ENCODE data around the gene PTPRE. TPM values are rescaled to one million over a fixed set of nuclear protein-coding genes. Genes with fewer than 3 reads are reported as not detected.

The PTPRE gene
- total RNA-seq, 6 experiments from 2014 or later, result 2.3 to 9.2 (median 2.7) TPM

DNA sequence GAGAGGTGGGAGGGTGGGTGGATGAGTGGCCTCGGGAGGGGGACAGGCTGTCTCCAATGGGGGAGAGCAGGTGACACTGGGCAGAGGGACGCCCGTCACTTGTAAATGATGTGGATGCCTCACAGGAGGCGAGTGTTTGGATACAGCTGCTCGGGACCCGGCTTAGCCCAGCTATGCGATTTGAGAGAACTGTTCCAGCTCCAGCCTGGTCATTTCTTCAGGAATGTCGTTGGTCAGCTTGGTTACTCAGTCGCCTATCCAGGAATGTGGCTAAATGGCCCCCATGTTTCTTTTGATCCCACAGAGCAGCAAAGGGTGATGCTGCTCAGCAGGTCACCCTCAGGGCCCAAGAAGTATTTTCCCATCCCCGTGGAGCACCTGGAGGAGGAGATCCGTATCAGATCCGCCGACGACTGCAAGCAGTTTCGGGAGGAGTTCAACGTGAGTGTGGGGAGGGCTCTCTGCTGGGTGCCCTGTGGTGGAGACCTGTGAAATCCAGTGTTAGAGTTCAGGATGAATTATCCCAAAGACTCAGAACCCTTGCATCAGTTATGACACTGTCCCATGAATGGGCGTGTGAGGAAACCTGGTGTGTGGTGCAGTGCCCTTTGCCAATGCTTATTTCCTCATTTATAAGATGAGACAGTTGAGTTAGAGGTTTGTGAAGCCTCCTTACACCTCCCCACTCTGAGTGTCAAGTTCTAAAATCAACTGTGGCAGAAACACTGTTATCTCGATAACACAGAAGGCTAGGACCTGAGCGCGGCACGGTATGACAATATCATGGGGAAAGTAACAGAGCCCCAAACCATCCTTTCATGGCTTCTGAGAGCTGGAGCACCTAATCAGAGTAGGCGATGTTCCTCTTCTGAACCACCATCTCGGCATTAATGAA, 142.6 kb downstream of the PTPRE start:
- TF ChIP-seq CTCF (IDR thresholded peaks at IDR 0.05), result no peak
- peak; percentile 29 for TF ChIP-seq POLR2A (IDR thresholded peaks at IDR 0.05)
- intact Hi-C loops (cut with DNase I), result no loop called here
- H3K9me3 ChIP-seq, result no peaks in the 10 kb centered on the region
- 65% methylated on average over 16 of the region's 23 CpGs for WGBS (ENCODE audit: insufficient coverage, low coverage, low lambda C conversion rate, missing lambda C conversion rate)
- no peaks in the 10 kb centered on the region for H3K36me3 ChIP-seq
- peak overlapping the region in 2 of 3 donors; percentile 36 to 70 for H3K27ac ChIP-seq
- H3K4me1 ChIP-seq, result no peaks in the 10 kb centered on the region
- DNase-seq (no peak), ATAC-seq (no peak)
- no peak overlapping the region for H3K4me3 ChIP-seq
- no peaks in the 10 kb centered on the region for H3K27me3 ChIP-seq

GRCh38 chr10:128050121-128050516, 143.2 kb downstream of the PTPRE start:
- no peak overlapping the region for H3K4me3 ChIP-seq
- H3K27ac ChIP-seq, result no peak overlapping the region
- no peaks in the 10 kb centered on the region for H3K27me3 ChIP-seq
- H3K36me3 ChIP-seq, result no peaks in the 10 kb centered on the region
- no peaks in the 10 kb centered on the region for H3K9me3 ChIP-seq
- DNase-seq, result no peak
- ATAC-seq, result no peak
- WGBS (ENCODE audit: insufficient coverage, low coverage, low lambda C conversion rate, missing lambda C conversion rate), result 21% methylated on average over 1 of the region's 1 CpG
- intact Hi-C loops (cut with DNase I), result no loop called here
- TF ChIP-seq POLR2A (IDR thresholded peaks at IDR 0.05) (no peak), CTCF (IDR thresholded peaks at IDR 0.05) (no peak)
- no peaks in the 10 kb centered on the region for H3K4me1 ChIP-seq

DNA sequence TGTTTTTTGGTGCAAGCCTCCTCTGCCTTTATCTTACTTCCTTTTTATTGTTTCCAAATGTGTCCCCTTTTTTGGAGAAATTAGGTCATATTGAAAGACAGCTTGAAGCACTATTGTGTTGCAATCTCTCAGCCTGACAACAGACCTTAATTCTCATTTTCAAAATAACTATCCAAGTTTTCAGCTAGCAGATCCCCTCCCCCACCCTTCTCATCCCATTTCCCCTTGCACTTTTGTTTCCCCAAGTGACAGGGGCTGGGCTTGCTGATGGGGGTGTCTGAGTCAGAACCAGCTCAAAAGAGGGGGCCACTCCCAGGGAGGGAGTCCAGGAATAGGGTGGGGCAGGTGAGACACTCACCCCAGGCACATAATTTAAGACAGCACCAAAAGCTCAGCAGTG, 144.0 kb downstream of the PTPRE start:
- intact Hi-C loops (cut with DNase I), result no loop called here
- TF ChIP-seq CTCF (IDR thresholded peaks at IDR 0.05) (no peak), POLR2A (IDR thresholded peaks at IDR 0.05) (no peak)
- no peaks in the 10 kb centered on the region for H3K27me3 ChIP-seq
- ATAC-seq (peak in 3 of 4 donors; percentile 9 to 26 (median 24)), DNase-seq (no peak)
- no peak overlapping the region for H3K4me3 ChIP-seq
- H3K9me3 ChIP-seq, result no peaks in the 10 kb centered on the region
- no peaks in the 10 kb centered on the region for H3K36me3 ChIP-seq
- no peak overlapping the region for H3K27ac ChIP-seq
- H3K4me1 ChIP-seq, result no peaks in the 10 kb centered on the region

- Histone ChIP-seq H3K27me3 (no peaks in the 10 kb centered on the region), H3K9me3 (no peaks in the 10 kb centered on the region), H3K27ac (no peak overlapping the region), H3K4me3 (no peak overlapping the region), H3K4me1 (no peaks in the 10 kb centered on the region), H3K36me3 (no peaks in the 10 kb centered on the region)
- 64% methylated on average over 2 of the region's 5 CpGs for WGBS (ENCODE audit: insufficient coverage, low coverage, low lambda C conversion rate, missing lambda C conversion rate)
- ATAC-seq (peak in 2 of 4 donors; percentile 18 to 42), DNase-seq (no peak)
- intact Hi-C loops (cut with DNase I), result no loop called here
- TF ChIP-seq POLR2A (IDR thresholded peaks at IDR 0.05) (no peak), CTCF (IDR thresholded peaks at IDR 0.05) (no peak)
Observed at GRCh38 chr10:128051548-128051947, 144.6 kb downstream of the PTPRE start.

Measured in right lobe of liver (tissue), 6 donors.